Stimulated activated CD4-positive, alpha-beta T cell treated with anti-CD3 and anti-CD28 coated beads, Interleukin-12 subunit alpha, Interleukin-12 subunit beta, amount 100 ng/mL, for 48 hours (primary cell): ENCODE data around the gene C18orf54.
"Not testable (repeated sequence)": the region's sequence is repeated elsewhere in the genome, so short reads cannot be mapped to it uniquely, and the experiment has no call there.

Source experiments
- DNase-seq, 3 donors: peaks; one replicate each; pipeline ENCODE4 v3.0.0-alpha.2; 2020; ENCODE audit warnings: low read depth in 2 of 3, low spot score in 1 of 3

The C18orf54 gene

DNA sequence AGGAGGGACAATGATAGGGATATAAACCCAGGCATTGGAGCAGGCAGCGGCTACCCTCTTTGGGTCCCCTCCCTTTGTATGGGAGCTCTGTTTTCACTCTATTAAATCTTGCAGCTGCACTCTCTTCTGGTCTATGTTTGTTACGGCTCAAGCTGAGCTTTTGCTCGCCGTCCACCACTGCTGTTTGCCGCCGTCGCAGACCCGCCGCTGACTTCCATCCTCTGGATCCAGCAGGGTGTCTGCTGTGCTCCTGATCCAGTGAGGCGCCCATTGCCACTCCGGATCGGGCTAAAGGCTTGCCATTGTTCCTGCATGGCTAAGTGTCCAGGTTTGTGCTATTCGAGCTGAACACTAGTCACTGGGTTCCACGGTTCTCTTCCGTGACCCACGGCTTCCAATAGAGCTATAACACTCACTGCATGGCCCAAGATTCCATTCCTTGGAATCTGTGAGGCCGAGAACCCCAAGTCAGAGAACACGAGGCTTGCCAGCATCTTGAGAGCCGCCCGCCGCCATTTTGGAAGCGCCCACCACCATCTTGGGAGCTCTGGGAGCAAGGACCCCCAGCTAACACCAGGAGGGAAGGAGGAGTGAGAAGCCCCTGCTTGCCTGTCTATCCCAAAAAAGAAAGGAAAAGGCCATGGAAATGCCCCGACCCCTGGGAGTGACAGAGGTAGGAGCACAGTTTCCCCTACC is 29.2 kb downstream of the C18orf54 start:
- DNase-seq = not testable (repeated sequence)

DNA sequence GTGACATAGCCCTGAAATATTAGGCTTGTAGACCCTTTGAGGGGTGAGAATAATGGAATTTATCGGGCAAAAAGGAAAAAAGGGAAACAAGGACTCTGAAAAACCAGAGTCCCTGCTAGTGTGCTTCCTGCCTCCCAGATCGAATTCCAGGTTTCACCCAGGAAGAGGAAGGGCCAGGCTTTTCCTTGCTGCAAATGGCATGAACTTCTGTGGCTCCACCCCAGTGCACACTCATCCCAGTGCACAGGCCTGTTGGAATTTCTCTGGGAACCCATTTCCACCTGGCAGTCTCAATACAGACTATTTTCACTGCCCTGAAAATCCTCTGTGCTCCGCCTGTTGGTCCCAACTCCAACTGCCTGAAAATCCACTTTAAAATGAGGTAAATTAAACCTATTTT is 29.9 kb downstream of the C18orf54 start:
- DNase-seq = no peak

DNA sequence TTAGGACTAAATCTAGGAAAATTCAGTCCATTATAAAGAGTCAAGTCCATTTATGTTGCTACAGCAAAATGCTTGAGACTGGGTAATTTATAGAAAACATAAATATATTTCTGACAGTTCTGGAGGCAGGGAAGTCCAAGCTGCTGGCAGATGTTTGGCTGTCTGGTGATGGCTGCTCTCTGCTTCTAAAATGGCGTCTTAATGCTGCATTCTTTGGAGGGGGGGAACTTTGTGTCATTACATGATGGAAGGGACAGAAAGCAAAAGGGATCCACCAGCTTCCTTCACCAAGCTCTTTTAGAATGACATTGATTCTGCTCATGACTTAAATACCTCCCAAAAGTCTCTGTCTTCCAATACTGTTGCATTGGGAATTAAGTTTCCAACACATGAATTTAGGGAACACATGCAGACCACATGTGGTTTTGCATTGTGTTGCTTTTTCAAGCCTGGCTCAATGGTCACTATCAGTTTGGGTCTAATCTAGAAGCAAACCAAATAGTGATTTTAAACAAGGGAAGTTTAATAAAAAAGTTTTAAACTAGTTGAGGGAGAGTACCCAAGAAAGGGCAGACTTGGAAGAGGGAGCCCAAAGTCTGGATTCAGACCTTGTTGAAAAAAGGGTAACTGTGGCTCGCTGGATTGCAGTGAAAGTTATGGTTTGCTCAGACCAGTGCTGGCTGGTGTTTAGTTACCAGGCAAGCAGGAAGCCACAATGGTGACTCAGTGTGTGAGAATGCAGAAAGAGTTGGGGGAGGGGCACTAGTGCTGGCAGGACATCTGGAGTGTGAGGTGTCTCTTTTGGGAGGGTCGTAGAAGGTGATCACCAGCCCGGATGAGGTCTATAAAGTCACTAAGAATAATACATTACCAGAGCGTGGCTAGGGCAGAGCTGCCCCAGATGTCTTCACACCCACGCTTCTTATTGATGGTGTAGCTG is 30.8 kb downstream of the C18orf54 start:
- peak; percentile 3 to 23 (median 16) for DNase-seq

DNA sequence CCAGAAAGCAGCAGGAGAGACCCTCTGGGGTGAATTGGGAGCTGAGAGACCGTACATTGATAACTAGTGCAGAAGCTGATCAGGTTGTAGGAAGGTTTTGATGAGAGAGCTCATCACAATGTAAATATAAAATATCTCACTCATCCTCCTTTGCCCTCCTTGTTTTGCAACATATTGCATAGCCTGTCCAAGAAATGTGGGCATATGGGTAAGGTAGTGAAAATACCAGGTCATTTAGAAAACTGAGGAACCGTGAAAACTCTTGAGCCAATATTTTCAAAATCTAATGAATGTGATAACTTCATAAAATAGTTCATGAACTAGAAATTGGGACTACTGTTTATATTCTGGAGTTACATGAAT is 31.4 kb downstream of the C18orf54 start:
- no peak for DNase-seq

DNA sequence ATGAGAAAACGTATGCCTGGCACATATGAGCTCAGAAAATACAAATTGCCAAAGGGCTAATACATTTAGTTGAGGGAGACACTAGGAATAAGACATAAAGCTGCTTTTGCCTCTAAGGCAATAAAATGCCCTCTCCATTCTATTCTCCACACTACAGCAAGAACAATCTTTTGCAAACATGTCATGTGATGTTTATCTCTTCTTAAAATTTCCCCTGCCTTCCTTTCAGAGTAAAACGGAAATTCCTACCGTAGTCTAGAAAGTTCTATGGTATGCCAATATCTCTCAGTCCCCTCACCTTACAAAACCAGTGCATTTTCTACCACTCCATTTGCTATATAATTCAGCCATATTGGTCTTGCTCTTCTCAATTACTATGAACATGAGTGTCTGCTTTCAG is 33.1 kb downstream of the C18orf54 start:
- no peak for DNase-seq

DNA sequence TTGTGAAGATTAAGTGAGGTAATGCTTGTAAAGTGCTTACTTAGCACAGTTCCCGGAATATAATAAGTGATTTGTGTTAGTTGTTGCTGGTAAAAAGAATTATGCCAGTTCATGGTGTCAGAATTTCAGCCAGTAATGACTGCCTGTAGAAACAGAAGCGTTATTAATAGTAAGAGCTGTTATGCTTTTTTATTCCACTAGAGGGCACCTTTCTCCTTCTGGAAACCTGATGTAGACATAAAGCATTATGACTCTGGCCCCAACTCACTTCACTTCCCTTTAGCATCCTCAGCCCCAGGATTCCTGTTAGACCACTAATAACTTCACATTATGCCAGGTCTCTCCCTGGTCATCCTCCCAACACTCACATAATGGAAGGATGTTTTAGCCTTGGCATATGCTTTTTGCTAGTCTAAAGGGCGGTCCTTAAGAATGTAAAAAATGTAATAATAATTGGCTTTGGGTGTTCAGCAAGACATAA is 34.9 kb downstream of the C18orf54 start:
- DNase-seq = peak in 1 of 3 donors; percentile 31

DNA sequence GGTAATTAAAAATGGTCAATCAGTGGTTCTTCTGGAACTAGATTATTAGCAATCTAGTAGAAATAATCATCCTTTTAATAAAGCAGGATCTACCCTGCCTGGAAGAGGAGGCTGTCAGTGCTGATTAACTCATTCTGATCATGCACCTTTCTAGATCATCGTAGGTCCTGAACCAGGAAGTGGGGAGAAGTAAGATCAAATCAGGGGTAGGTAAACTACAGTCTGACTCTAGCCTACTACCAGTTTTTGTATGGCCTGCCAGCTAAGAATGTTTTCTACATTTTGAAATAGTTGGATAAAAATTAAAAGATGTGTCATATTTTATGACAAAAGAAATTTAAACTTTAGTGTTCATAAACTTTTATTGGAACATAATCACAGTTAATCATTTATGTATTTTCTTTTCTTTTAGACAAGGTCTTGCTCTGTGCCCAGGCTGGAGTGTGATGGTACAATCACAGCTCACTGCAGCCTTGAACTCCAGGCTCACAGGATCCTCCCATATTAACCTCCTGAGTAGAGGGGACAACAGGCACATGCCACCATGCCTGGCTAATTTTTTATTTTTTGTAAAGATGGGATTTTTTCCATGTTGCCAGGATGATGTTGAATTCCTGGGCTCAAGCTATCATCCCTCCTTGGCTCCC is 36.1 kb downstream of the C18orf54 start:
- DNase-seq = no peak

DNA sequence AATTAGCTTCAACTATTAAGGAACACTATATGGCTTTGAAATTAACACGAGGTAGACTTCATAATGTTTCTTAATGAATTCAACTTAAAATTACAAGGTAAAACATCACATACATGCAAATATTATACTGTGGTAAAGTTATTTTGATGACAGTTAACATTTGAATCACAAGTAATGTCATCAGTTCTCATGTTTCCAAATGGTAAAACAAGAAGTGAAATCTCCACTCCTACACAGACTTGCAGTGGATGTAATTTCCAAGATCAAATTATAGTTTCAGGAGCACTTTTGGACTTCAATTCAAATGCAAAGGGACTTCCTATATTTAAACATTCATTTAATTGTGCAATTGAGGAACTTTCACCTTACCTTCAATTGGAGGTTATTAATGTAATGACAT is 39.1 kb downstream of the C18orf54 start:
- no peak for DNase-seq

DNA sequence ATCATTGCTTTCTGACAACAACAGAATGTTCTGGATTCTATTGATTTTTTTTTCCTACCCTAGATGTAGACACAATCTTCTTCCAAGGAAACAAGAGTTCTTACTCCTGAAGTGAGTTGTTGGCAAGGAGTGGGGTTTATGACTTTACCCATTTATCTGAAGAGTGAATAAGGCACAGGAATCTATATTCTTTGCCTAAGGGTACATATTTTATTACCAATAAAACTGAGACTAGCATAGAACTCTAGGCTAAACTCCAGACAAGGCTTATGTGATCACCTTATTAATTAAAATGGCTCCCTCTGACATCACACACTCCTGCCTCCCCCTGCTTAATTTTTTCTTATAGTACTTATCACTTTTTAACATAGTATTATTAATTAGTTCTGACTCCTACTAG is 47.6 kb downstream of the C18orf54 start:
- no peak for DNase-seq

DNA sequence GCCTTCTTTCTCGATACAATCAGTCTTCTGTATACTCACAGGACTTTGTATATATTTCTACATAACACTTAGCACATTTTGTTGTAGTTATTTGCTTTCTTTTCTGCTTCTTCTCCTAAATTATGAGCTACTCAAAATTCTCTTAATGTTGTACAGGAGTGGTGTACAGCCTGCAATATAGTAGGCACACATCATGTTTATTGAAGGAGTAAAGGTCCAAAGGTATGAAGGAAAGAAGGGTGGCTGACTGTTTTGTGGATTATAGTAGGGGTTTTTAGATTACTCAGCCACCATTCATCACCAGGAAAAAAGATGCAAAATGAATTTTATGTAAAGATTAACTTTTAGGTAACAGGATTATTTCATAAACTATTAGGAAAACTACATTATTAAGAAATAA is 54.1 kb downstream of the C18orf54 start:
- no peak for DNase-seq

DNA sequence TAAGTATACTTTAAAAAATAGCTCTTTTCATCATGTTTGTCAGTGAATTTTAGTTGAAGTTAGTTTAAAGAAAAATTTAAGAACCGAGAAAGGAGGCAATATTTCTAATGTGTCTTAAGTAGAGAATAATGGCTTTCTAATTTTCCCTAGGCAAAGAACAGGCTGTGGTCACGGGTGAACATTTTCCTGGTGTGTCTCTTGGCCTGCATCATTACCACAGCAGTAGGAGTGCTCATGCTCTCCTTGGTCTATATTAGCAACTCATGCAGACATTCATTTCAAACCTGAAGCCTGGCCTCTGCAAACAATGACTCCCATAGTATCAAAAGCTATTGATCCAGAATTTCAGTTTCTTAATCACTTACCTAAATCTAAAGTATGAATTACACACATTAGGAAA is 57.4 kb downstream of the C18orf54 start:
- no peak for DNase-seq

DNA sequence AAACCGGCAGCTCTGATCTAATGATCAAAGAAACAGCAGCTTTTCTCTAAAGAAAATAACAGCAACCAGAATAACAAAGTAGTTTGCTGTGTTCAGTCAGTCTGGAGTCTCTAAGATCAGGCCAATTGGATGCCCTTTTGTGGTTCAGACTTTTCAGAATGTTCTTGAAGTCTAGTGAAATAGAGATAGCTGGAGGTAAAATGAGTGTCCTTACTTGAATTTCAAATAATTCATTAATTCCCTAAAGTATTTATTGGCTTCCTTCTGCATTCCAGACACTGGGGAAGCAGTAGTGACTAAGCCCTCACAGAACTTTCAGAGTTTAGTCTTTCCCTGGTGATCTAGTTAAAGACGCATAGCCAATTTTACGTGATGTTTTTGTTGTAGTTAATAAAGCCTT is 58.7 kb downstream of the C18orf54 start:
- DNase-seq = no peak

DNA sequence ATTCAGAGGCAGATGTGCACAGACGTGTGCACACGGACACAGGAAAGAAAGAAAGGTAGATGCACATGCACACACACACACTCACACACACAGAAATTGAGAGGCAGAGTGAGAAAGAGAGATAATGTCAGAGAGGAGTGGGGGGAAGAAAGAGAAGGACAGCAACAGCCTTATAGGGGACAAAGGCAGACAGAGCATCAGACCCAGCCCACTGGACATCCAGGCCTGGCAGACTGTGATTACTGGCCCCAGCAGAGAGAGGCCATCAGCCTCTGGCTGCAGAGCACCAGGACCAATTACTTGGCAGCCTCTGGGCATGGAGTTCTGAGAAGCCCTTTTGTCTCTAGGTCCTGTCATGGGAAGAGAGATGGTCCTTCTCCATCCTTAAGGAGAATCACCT is 66.1 kb downstream of the C18orf54 start:
- no peak for DNase-seq

DNA sequence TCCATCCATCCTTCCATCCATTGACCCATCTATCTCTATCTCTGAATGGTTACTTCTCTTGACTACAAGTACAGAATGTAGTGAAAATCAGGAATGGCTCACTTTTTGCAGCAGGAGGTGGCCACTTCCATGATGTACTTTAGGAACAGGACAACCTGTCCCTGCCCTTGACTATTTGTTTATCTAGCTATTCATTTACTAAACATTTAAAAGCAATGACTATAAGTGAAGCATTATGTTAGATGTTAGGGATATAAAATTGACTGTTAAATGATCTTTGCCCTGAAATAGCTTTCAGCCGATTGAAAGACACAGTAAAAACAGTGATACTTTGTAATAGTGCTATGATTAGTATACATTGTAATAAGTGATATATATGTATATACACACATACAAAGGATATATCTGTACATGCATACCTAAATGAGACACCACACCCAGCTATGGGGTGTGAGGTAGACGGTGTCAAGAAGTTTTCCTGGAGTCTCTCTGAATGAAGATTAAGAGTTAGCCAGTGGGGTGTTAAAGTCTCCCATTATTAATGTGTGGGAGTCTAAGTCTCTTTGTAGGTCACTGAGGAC is 68.5 kb downstream of the C18orf54 start:
- DNase-seq = no peak
